ENCODE measurements around the gene LMTK3. TPM values are rescaled to one million over a fixed set of nuclear protein-coding genes. Genes with fewer than 3 reads are reported as not detected.

The LMTK3 gene
- total and polyA plus RNA-seq, 9 of the 15 experiments (the other 6 are each of a cell fraction or from before 2014, with no cell fraction given): 0.35 to 12.3 (median 2.0) TPM; not detected in 2

- TF ChIP-seq RREB1 (CRISPR knock-in tag; IDR thresholded peaks at IDR 0.05): no peak
- no peak for TF ChIP-seq PTRF (tag; IDR thresholded peaks at IDR 0.05)
- TF ChIP-seq ERF (CRISPR knock-in tag; IDR thresholded peaks at IDR 0.05): no peak
- peak; percentile 92; the same call in 1 of the 2 replicates for TF ChIP-seq ETS1 (conservative IDR thresholded peaks at IDR 0.05; ENCODE audit: control insufficient read depth, low read depth, low read length)
- no peak for TF ChIP-seq ZNF583 (CRISPR knock-in tag; IDR thresholded peaks at IDR 0.05)
- no peak for TF ChIP-seq ARID3A (IDR thresholded peaks at IDR 0.05; ENCODE audit: borderline replicate concordance, low read depth, low read length)
- TF ChIP-seq ZC3H8 (IDR thresholded peaks at IDR 0.05): no peak
- TF ChIP-seq PRDM10 (IDR thresholded peaks at IDR 0.05; ENCODE audit: partially characterized antibody): peak; percentile 90
- no peak for TF ChIP-seq ZNF384 (IDR thresholded peaks at IDR 0.05; ENCODE audit: low read depth, low read length)
- no peak for TF ChIP-seq LEF1 (IDR thresholded peaks at IDR 0.05)
- TF ChIP-seq MBD2 (IDR thresholded peaks at IDR 0.05; ENCODE audit: borderline replicate concordance, low read depth): peak; percentile 30; the same call in 1 of the 2 replicates
- TF ChIP-seq NFIC (IDR thresholded peaks at IDR 0.05): no peak
- no peak for TF ChIP-seq MEF2A (IDR thresholded peaks at IDR 0.05; ENCODE audit: control insufficient read depth, low read depth, low read length)
- TF ChIP-seq MEF2D (tag; conservative IDR thresholded peaks at IDR 0.05; ENCODE audit: low read depth): no peak
- TF ChIP-seq PHB (CRISPR knock-in tag; IDR thresholded peaks at IDR 0.05): no peak
- TF ChIP-seq ZNF165 (CRISPR knock-in tag; IDR thresholded peaks at IDR 0.05; ENCODE audit: borderline replicate concordance): no peak
Observed at GRCh38 chr19:48445606-48446481, 65.8 kb downstream of the LMTK3 start, which contains the start of gene GRWD1 (continued).
